BE2C (cell line): Measurements from ENCODE around the gene GFOD1.

Experiments used
- DNase-seq: peaks from one replicate; pipeline ENCODE4 v3.0.0-alpha.2; 2020
- H3K27me3 ChIP-seq: fragments of 250-450 bp; sonication (Bioruptor Pico); 2 replicates; pipeline ENCODE4 v1.5.1; 2020; ENCODE audit warnings: mild to moderate bottlenecking
- H3K36me3 ChIP-seq: fragments of 250-450 bp; sonication (Bioruptor Pico); 2 replicates; pipeline ENCODE4 v1.5.1; 2020; ENCODE audit warnings: mild to moderate bottlenecking
- H3K4me1 ChIP-seq: fragments of 250-450 bp; sonication (Bioruptor Pico); 2 replicates; pipeline ENCODE4 v1.5.1; 2020
- H3K4me3 ChIP-seq: 2 replicates; pipeline ENCODE4 v1.5.1; 2011; ENCODE audit warnings: low read depth, low read length
- H3K9me3 ChIP-seq: fragments of 250-450 bp; sonication (Bioruptor Pico); 2 replicates; pipeline ENCODE4 v1.5.1; 2020
- TF ChIP-seq, protein P1 (sequence below): IDR thresholded peaks from 2 replicates; pipeline ENCODE4 v1.5.1; 2012; ENCODE audit warnings: mild to moderate bottlenecking, low read depth, low read length

The GFOD1 gene

DNA sequence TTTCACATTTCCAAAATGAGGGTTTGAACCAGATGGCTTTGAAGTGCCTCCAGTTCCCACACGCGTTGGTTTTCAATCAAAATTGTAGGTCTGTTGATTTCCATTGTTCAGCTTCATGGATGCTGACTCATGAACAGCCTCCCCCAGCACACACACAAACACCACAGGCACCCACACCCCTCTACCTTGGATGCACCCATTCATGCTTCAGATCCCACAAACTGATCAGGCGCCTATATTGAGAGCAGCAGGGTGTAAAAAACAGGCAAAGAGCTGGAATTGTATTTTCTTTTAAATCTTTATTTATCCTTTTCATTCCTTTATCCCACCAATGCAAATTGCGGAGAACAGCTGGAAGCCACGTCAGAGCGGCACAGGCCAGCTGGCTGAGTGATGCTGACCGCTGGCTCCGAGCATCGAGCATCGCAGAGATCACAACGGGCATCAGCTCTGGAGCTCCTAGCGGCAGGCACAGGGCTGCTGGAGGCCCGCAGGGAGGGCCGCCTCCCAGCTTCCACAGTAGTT, 129.8 kb downstream of the GFOD1 start:
- Histone ChIP-seq H3K9me3 (no peaks in the 10 kb centered on the region), H3K4me3 (no peak overlapping the region), H3K27me3 (no peaks in the 10 kb centered on the region), H3K36me3 (no peaks in the 10 kb centered on the region), H3K4me1 (no peaks in the 10 kb centered on the region)
- DNase-seq = no peak
- TF ChIP-seq, protein P1, sequence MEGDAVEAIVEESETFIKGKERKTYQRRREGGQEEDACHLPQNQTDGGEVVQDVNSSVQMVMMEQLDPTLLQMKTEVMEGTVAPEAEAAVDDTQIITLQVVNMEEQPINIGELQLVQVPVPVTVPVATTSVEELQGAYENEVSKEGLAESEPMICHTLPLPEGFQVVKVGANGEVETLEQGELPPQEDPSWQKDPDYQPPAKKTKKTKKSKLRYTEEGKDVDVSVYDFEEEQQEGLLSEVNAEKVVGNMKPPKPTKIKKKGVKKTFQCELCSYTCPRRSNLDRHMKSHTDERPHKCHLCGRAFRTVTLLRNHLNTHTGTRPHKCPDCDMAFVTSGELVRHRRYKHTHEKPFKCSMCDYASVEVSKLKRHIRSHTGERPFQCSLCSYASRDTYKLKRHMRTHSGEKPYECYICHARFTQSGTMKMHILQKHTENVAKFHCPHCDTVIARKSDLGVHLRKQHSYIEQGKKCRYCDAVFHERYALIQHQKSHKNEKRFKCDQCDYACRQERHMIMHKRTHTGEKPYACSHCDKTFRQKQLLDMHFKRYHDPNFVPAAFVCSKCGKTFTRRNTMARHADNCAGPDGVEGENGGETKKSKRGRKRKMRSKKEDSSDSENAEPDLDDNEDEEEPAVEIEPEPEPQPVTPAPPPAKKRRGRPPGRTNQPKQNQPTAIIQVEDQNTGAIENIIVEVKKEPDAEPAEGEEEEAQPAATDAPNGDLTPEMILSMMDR = no peak

DNA sequence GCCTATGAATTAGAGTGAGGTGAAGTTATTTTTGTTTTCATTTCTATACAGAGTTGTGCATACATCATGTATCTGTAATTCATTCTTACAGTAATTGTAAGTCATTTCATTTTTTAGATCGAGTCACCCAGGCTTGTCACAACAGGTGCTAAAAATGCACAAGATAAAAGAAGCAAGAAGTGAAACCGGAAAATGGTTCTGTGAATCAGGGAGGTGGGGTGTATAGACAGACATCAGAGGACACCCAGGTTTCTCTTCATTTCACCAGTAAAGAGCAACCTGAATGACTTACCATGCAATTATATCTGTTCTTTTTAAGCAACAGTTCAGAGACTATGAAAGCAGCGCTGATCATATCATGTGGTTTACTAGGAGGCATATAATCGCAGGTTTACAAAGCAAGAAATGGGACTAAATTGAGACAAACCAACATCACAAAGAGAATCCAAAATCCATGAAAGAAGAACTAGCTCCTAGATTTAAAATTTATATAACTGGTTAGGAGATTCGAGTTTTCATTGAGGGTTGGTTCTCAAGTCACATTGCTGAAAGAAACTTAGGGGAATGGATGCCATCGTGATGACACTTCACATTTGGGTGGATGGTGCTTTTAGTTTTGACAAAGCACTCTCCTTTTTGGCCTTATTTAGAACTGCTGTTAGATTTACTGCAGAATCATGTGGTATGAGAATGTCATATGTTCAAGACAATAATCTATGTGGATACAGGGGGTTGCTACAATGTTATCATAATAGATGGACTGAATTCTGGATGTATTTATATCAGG, 131.2 kb downstream of the GFOD1 start:
- TF ChIP-seq, protein P1 = no peak
- Histone ChIP-seq H3K36me3 (no peaks in the 10 kb centered on the region), H3K4me1 (no peaks in the 10 kb centered on the region), H3K9me3 (no peaks in the 10 kb centered on the region), H3K27me3 (no peaks in the 10 kb centered on the region), H3K4me3 (no peak overlapping the region)
- DNase-seq = no peak

DNA sequence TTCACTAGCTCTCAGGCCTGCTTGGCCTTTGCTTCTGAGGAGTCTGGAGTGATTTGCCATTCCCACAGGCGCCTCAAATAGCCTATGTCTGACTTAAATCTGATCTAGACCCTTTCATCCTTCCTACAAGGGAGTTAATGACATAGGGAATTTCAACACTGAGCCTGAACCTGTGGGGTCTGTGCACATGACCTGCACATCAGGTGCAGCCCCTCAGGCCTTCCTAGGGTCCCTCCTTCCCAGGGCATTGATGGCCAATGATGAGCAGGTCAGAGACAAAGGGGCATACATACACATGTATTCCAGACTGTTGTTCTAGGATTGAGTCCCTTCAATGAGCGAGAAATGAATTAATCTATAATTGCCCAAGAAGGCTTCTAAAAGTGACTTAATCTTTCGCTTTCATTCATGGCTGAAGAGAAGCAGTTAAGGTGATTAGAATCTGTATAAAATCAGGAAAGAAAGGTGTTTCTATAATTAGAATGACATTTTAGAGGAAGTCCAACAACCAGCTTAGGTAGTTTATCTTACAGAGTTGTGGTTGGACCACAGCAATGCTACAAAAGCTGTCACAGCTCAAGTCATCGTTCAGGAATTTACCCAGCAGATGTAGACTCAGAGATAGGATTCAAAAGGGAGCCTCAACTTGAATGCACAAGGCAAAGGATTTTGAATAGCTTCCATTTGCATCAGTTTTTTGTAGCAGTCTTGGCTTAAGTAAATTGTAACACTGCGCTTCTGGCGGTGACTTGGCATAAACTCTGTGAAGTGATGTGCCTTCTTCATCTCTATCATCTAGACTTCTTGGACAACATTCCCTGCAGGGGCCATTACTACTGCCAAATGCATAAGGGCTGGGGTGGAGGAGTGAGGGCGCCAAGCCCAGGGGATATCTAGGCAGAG, 132.1 kb downstream of the GFOD1 start:
- no peak overlapping the region for H3K4me3 ChIP-seq
- TF ChIP-seq, protein P1 = no peak
- DNase-seq = no peak
- H3K9me3 ChIP-seq = no peaks in the 10 kb centered on the region
- H3K36me3 ChIP-seq = no peaks in the 10 kb centered on the region
- H3K27me3 ChIP-seq = no peaks in the 10 kb centered on the region
- H3K4me1 ChIP-seq = no peaks in the 10 kb centered on the region

DNA sequence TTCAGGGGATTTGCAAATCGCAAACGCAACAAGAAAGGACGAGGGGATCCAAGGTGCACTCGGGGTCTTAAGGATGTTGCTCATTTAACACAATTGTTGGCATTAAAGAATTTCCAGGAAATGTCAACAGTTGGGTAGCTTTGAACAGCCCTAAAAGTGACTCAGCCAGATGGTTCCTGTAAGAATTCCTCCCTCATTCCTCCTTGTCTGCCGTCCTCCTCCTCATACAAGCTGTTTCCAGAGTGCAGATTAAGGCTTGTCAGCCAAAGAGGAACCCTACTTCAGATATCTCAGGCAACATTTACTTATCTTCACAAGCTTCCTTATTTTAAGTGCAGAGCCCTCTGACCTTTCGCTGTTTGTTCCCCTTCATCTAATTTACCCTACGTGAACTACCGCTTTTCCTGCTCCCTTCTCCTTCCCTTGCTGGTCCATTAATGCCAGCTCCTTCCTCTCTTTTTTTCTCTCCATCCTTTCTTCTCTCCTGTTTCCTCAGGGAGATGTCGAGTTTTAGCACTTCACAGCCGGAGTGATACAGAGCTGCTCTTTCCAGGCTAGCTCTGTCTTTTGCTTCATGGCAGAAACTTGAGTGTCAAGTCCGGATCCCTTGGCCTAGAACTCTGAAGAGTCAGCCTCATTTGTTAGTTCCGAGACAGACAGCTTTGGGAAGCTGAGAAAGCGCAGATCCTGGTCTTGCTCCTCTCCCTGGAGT, 132.9 kb downstream of the GFOD1 start:
- no peaks in the 10 kb centered on the region for H3K9me3 ChIP-seq
- TF ChIP-seq, protein P1 = no peak
- no peak overlapping the region for H3K4me3 ChIP-seq
- H3K27me3 ChIP-seq = no peaks in the 10 kb centered on the region
- no peak for DNase-seq
- H3K36me3 ChIP-seq = no peaks in the 10 kb centered on the region
- H3K4me1 ChIP-seq = no peaks in the 10 kb centered on the region

DNA sequence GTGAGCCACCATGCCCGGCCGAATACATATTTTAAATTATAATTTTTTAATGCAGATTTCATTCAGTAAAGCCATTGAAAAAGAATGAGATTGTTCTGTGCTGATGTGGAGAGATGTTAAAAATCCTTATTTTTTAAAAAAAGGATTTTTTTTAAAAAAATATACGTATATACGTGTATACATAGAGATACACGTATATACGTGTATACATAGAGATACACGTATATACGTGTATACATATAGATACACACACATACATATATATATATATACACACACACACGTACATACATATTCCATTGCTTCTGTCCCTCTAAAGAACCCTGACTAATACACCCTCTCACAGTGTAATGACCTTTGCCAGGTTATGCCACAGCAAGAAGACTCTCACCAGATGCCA, 135.2 kb downstream of the GFOD1 start:
- Histone ChIP-seq H3K4me1 (no peaks in the 10 kb centered on the region), H3K4me3 (no peak overlapping the region), H3K36me3 (no peaks in the 10 kb centered on the region), H3K27me3 (no peaks in the 10 kb centered on the region), H3K9me3 (no peaks in the 10 kb centered on the region)
- no peak for DNase-seq
- TF ChIP-seq, protein P1 = no peak
